Prostate gland (tissue), 2 donors: ENCODE results near the gene TM4SF5. TPM values are rescaled to one million over a fixed set of nuclear protein-coding genes. Genes with fewer than 3 reads are reported as not detected.
A peak's percentile ranks its signal among the peaks of the same experiment; 100 is the strongest.

Experiments
- DNase-seq: peaks from one replicate; pipeline ENCODE4 v3.0.0-alpha.2; 2019; ENCODE audit warnings: low spot score
- H3K27ac ChIP-seq, 2 donors: fragments of 200-600 bp; sonication (generic); 2 replicates each; pipeline ENCODE4 v1.5.1; 2017 to 2019
- H3K27me3 ChIP-seq: fragments of 200-600 bp; sonication (generic); replicated peaks from 2 replicates; pipeline ENCODE4 v1.5.1; 2019; ENCODE audit not compliant: insufficient read depth
- H3K36me3 ChIP-seq, 2 donors: fragments of 200-600 bp; sonication (generic); 1 replicate in 1 of 2; 2 replicates in 1 of 2; pipeline versions ENCODE4 v1.5.1 to v1.8.1; 2017 to 2019
- H3K4me1 ChIP-seq: fragments of 200-600 bp; sonication (generic); replicated peaks from 2 replicates; pipeline ENCODE4 v1.5.1; 2019
- H3K4me3 ChIP-seq, 2 donors: fragments of 200-600 bp; sonication (generic); 2 replicates each; pipeline ENCODE4 v1.5.1; 2017 to 2019
- H3K9me3 ChIP-seq: fragments of 200-600 bp; sonication (generic); 2 replicates; pipeline ENCODE4 v1.5.1; 2017
- POLR2A ChIP-seq: fragments of 450-650 bp; IDR thresholded peaks from one replicate; pipeline ENCODE4 v1.6.1; 2016; ENCODE audit warnings: antibody characterized with exemption, mild to moderate bottlenecking
- POLR2AphosphoS5 ChIP-seq: sonication (generic); formaldehyde crosslinking; IDR thresholded peaks from one replicate; pipeline ENCODE4 v1.6.1; 2017; ENCODE audit warnings: antibody characterized with exemption
- WGBS: methylation state at CpG from one replicate; pipeline ENCODE4 v1.1.5; 2018; 5-methylcytosine and 5-hydroxymethylcytosine counted together
- intact Hi-C: fragments of 100-400 bp; cut with DNase I; formaldehyde crosslinking; loops from one replicate; pipeline ENCODE4 v1.14.2; 2022
- total RNA-seq, 2 donors: library from RNA; depleted of rRNA; stranded (reverse); fragments of >200 nt; gene quantifications; one replicate each; pipeline ENCODE4 v1.1.0, GENCODE V29; 2016
- TF ChIP-seq, protein P1 (sequence below), 4 experiments: fragments of 200-600 bp in 2 of 4; fragments of 450-650 bp in 2 of 4; sonication (generic) in 2 of 4; IDR thresholded peaks; 1 replicate in 3 of 4; 2 replicates in 1 of 4; pipeline ENCODE4 v1.5.1; 2016 to 2019; ENCODE audit warnings: antibody characterized with exemption in 4 of 4, mild to moderate bottlenecking in 2 of 4, moderate library complexity in 2 of 4

TM4SF5 gene
- total RNA-seq, 2 donors from 2014 or later, result not detected

DNA sequence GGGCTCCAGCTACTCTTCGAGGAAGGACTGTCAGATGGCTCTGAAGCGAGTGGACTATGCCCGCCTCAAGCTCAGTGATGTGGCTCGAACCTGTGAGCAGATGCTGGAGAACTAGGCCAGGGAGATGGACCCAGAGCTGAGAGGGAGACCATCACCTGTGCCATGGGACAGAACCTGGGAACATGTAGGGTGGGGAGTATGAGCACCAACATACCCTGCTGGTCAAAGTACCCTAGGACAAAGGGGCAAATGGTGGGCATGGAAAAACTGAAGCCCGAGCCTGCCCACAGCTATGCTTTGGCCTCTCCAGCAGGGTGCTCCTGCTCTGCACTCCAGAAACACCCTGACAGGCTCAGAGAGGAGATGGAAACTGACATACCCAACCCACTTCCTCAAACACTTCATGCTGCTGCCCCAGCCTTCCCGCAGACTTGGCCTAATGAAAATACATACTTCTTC, 38.6 kb upstream of the TM4SF5 start:
- Histone ChIP-seq H3K4me1 (peaks cover 2% of the 10 kb centered on the region), H3K9me3 (no peaks in the 10 kb centered on the region), H3K27me3 (no peaks in the 10 kb centered on the region), H3K27ac (no peak overlapping the region), H3K36me3 (no peaks in the 10 kb centered on the region), H3K4me3 (no peak overlapping the region)
- intact Hi-C loops, result loop anchor here (5.0 kb wide), 2 partner anchors 54 to 154 kb away; partner anchors contain the start of genes GLTPD2 and VMO1
- WGBS, result 90% methylated on average over 6 of the region's 6 CpGs
- DNase-seq, result no peak
- TF ChIP-seq, protein P1, sequence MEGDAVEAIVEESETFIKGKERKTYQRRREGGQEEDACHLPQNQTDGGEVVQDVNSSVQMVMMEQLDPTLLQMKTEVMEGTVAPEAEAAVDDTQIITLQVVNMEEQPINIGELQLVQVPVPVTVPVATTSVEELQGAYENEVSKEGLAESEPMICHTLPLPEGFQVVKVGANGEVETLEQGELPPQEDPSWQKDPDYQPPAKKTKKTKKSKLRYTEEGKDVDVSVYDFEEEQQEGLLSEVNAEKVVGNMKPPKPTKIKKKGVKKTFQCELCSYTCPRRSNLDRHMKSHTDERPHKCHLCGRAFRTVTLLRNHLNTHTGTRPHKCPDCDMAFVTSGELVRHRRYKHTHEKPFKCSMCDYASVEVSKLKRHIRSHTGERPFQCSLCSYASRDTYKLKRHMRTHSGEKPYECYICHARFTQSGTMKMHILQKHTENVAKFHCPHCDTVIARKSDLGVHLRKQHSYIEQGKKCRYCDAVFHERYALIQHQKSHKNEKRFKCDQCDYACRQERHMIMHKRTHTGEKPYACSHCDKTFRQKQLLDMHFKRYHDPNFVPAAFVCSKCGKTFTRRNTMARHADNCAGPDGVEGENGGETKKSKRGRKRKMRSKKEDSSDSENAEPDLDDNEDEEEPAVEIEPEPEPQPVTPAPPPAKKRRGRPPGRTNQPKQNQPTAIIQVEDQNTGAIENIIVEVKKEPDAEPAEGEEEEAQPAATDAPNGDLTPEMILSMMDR (IDR thresholded peaks at IDR 0.05), result peak in 1 of 4 experiments; percentile 18
- TF ChIP-seq POLR2A (no peak), POLR2AphosphoS5 (no peak)

DNA sequence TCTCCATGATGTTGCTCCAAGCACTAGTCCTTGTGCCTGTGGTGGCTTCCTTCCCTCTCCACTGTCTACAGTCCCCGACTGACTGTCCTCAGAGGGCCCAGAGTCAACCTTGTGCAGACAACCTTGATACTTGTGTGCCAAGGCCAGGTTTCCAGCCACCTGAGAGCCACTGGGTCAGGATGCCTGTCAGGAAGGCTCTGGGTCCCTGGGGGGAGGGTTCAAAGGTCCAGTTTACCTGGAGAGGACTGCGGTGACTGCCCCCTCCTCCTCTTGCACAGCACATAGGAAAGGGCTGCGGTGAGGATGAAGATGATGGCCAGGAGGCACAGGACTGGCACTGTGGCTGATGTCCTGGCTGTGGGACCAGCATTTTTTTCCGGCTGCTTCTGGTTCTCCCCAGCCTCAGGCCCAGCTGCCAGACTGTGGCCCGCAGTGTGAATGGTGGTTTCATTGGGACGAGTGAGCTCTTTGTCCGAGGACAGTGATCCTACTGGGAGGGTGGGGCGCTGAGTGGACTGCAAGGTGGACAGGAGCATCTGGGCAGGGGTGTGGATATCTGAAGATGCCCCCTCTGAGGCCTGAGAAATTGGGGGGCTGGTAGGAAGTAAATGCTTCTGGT, 36.7 kb upstream of the TM4SF5 start:
- peaks cover 2% of the 10 kb centered on the region for H3K4me1 ChIP-seq
- no peak for TF ChIP-seq POLR2A
- no peak for TF ChIP-seq POLR2AphosphoS5
- TF ChIP-seq, protein P1 (IDR thresholded peaks at IDR 0.05), result no peak
- WGBS, result 86% methylated on average over 8 of the region's 8 CpGs
- H3K4me3 ChIP-seq, result no peak overlapping the region
- H3K27me3 ChIP-seq, result no peaks in the 10 kb centered on the region
- no peak for DNase-seq
- intact Hi-C loops, result loop anchor here (5.0 kb wide), 2 partner anchors 52 to 152 kb away; partner anchors contain the start of genes GLTPD2 and VMO1
- H3K27ac ChIP-seq, result no peak overlapping the region
- H3K36me3 ChIP-seq, result no peaks in the 10 kb centered on the region
- no peaks in the 10 kb centered on the region for H3K9me3 ChIP-seq

DNA sequence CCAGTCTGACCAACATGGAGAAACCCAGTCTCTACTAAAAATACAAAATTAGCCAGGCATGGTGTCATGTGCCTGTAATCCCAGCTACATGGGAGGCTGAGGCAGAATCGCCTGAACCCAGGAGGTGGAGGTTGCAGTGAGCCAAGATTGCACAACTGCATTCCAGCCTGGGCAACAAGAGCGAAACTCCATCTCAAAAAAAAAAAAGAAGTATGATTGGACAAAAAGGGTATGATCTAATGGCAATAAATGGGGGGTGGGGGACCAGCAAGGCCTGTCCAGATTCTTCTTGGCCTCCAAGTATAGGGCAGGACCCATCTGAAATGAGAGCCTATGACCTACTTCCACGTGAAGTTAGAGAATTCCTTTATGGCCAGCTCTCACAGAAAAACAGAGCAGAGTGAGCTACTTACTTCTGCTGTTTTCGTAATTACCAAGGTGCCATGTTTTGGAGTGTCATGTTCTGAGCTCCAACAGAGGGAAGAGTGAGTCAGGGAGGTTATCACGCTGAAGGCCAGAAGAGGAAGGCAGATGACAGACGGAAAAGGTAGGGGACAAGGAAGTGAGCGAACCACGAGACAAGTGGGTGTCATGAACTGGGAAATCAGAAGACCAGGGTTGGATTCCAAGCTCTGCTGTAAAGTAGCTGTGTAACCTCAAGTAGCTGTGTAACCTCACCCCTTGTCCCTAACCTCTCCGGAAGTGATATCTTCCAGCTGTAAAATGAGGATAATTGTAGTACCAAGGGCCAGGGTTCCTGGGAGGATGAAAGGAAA, 35.6 kb upstream of the TM4SF5 start:
- no peaks in the 10 kb centered on the region for H3K27me3 ChIP-seq
- H3K9me3 ChIP-seq, result no peaks in the 10 kb centered on the region
- WGBS, result 76% methylated on average over 9 of the region's 9 CpGs
- H3K27ac ChIP-seq, result no peak overlapping the region
- no peaks in the 10 kb centered on the region for H3K36me3 ChIP-seq
- no peak overlapping the region for H3K4me3 ChIP-seq
- intact Hi-C loops, result no loop called here
- no peak for TF ChIP-seq POLR2AphosphoS5
- TF ChIP-seq POLR2A, result no peak
- TF ChIP-seq, protein P1 (IDR thresholded peaks at IDR 0.05), result no peak
- DNase-seq, result no peak
- no peaks in the 10 kb centered on the region for H3K4me1 ChIP-seq

DNA sequence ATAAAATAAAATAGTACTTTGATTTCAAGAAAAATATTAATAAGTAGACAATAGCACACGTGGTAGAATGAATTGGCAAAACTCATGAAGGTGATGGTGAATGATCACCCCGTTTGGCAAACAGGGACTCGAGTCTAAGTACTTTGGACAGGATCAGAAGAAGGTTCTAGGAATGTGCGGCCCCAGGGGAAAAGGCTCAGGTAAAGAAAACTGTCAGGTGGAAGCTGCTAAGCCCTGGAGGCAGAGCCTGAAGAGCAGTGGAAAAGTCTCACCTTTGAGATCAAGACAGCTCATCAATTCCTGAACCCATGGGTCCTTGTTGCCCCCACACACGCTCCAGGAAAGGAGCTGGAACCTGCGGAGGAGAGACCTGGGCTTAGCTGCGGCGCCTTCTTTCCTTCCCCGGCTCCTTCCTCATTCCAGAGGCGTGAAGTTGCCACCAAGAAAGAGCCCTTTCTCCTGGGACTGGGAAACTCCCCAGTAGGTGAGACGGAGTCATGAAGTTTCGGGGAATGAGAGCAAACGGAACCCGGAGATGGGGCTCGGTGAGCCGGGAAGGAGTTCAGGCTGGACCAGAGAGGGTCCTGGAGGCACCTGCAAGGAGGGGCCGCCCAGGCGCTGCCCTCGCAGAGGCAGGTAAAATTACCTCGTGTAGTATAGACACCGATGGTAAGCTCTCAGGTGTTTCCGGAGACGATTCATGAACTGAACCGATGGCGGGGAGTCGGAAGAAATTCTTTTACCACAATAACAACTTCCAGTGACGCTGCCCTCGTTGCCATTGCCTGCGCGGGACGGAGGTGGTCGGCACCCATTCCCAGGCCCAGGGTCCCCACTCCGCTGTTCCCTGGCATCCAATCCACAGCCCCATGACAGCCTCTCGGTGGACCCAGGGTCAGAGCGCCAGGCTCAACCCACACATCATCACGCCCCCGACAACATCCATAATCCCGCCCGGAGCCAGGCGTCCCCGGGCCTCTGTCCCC, 33.3 kb upstream of the TM4SF5 start:
- H3K4me3 ChIP-seq, result peak overlapping the region; percentile 59 to 71
- H3K4me1 ChIP-seq, result no peaks in the 10 kb centered on the region
- intact Hi-C loops, result no loop called here
- 17% methylated on average over 41 of the region's 41 CpGs for WGBS
- peak overlapping the region; percentile 75 to 78 for H3K27ac ChIP-seq
- no peaks in the 10 kb centered on the region for H3K27me3 ChIP-seq
- no peaks in the 10 kb centered on the region for H3K9me3 ChIP-seq
- TF ChIP-seq POLR2A, result peak; percentile 68
- TF ChIP-seq, protein P1 (IDR thresholded peaks at IDR 0.05), result no peak
- TF ChIP-seq POLR2AphosphoS5, result peak; percentile 57
- no peaks in the 10 kb centered on the region for H3K36me3 ChIP-seq
- DNase-seq, result peak; percentile 42
